ENCODE data around the gene SLC45A2. TPM values are rescaled to one million over a fixed set of nuclear protein-coding genes. Genes with fewer than 3 reads are reported as not detected.
"Not testable (repeated sequence)": the region's sequence is repeated elsewhere in the genome, so short reads cannot be mapped to it uniquely, and the experiment has no call there.

The SLC45A2 gene
- total RNA-seq = 0.16 TPM
- long read RNA-seq = 0 reads

- no peak for DNase-seq (ENCODE audit: low spot score)
- intact Hi-C loops (cut with DNase I) = no loop called here
Observed at GRCh38 chr5:33984671-33985124, at the start of gene SLC45A2. TSS of gene SLC45A2 (minus strand) at chr5:33984693. CDS start at chr5:33984583, 110 bp downstream.

- intact Hi-C loops (cut with DNase I) = no loop called here
- no peak for DNase-seq (ENCODE audit: low spot score)
Observed at GRCh38 chr5:34031966-34032365, 47.5 kb upstream of the SLC45A2 start.

GRCh38 chr5:34031117-34031516 is 46.6 kb upstream of the SLC45A2 start:
- no peak for DNase-seq (ENCODE audit: low spot score)
- intact Hi-C loops (cut with DNase I) = no loop called here

DNA sequence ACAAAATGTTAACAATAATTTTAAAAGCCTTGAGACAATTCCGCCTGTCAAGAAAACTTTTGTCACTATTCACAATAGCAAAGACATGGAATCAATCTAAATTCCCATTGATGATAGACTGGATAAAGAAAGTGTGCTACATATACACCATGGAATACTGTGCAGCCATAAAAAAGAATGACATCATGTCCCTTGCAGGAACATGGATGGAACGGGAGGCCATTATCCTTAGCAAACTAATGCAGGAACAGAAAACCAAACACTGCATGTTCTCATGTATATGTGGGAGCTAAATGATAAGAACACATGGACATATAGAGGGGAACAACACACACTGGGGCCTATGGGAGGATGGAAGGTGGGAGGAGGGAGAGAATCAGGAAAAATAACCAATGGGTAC is 46.1 kb upstream of the SLC45A2 start:
- intact Hi-C loops (cut with DNase I); DNase-seq (ENCODE audit: low spot score): not testable (repeated sequence)

DNA sequence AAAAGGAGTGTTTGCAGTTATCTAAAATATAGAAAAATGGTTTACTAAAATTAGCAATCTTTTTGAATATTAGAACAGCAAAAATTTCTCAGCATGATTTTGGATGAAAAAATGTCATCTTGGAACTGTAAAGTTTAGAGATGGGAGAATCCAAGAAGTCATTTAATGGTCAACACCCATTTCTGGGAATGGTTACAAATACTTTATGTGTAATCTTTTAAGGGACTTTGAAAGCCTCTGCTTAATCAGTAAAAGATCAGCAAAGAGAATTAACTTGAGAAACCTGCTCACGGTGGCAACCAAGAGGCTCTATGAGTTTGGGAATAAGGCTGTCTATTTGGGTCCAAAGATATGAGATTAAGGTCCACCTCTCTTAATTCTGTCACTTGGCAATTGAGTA is 45.6 kb upstream of the SLC45A2 start:
- intact Hi-C loops (cut with DNase I) = no loop called here
- DNase-seq (ENCODE audit: low spot score) = no peak

- intact Hi-C loops (cut with DNase I) = no loop called here
- DNase-seq (ENCODE audit: low spot score) = no peak
Observed at GRCh38 chr5:34028349-34028748, 43.9 kb upstream of the SLC45A2 start.

- no peak for DNase-seq (ENCODE audit: low spot score)
- intact Hi-C loops (cut with DNase I) = no loop called here
Observed at GRCh38 chr5:34026089-34026761, 41.7 kb upstream of the SLC45A2 start.

GRCh38 chr5:34022121-34022705 is 37.7 kb upstream of the SLC45A2 start:
- intact Hi-C loops (cut with DNase I) = no loop called here
- no peak for DNase-seq (ENCODE audit: low spot score)

DNA sequence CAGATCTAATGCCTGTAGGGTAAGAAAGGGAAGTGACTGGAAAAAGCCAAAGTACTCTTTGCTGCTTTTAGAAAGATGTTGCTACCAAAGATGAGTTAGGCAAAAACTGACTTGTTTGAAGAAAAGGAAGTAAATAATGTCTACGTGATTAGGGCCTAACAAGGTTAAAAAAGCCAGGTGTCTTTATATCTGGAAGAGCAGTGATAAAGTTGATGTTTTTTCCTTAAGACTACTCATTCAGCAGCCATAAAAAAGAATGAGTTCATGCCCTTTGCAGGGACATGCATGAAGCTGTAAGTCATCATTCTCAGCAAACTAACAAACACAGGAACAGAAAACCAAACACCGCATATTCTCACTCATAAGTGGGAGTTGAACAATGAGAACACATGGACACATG is 36.8 kb upstream of the SLC45A2 start:
- intact Hi-C loops (cut with DNase I) = no loop called here
- DNase-seq (ENCODE audit: low spot score) = no peak

DNA sequence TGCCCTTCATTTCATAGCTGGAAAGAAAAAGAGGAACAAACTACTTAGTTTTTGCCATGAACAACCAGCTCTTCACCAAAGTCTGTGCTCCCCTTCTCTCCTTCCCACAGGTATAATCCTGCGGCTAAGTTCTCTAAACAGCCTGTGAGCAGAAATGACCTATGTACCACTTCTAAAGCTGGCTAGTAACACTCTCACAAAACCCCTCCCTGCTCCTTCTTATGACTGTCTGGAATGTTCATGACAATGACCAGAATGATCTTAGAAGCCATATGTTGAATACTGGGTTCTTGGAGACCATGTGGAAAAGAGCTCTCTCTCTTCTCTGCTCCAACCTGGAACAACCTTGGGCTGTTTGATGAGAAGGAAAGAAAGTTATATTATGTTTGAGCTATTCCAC is 36.2 kb upstream of the SLC45A2 start:
- no peak for DNase-seq (ENCODE audit: low spot score)
- intact Hi-C loops (cut with DNase I) = no loop called here

DNA sequence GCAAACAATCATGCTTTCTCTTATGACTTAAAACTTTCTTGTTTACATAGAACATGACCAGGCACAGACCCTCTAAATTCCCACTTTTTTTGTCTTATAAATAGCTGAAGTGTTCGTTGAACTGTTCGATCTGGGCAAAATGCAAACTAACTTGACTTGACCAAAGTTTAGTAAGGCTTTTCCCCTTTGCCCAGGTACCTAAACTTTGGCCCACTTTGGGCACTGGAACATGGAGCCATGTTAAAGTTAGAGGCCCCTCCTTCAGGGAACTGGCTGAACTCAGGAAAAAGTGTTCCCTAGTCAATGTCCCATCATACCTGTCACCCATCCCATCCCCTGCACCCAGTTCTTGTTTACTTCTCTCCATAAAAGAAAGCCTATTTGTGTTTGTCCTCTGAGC is 32.8 kb upstream of the SLC45A2 start:
- intact Hi-C loops (cut with DNase I) = no loop called here
- DNase-seq (ENCODE audit: low spot score) = no peak

- intact Hi-C loops (cut with DNase I) = no loop called here
Observed at GRCh38 chr5:34016750-34017149, 32.3 kb upstream of the SLC45A2 start.

DNA sequence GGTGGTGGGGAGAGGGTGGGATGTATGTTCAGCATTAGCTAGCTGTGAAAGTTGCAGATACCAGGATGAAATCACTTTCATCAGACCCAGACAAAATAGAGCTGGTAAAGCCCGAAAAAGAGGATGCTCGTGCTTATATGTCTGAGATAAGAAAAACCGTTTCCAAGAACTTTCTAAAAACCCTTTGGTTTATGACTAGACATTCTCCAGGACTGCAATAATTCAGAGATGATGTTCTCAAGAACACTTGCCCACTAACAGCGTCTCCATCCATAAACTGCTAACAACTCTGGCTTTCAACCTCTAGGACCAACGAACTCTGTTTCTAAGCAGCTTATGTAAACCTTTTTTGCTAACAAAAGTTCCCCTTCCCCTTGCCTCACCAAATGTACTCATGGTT is 31.7 kb upstream of the SLC45A2 start:
- intact Hi-C loops (cut with DNase I) = no loop called here
- no peak for DNase-seq (ENCODE audit: low spot score)

More at GRCh38 chr5:34016750-34017149, 32.3 kb upstream of the SLC45A2 start:
- no peak for DNase-seq (ENCODE audit: low spot score)

DNA sequence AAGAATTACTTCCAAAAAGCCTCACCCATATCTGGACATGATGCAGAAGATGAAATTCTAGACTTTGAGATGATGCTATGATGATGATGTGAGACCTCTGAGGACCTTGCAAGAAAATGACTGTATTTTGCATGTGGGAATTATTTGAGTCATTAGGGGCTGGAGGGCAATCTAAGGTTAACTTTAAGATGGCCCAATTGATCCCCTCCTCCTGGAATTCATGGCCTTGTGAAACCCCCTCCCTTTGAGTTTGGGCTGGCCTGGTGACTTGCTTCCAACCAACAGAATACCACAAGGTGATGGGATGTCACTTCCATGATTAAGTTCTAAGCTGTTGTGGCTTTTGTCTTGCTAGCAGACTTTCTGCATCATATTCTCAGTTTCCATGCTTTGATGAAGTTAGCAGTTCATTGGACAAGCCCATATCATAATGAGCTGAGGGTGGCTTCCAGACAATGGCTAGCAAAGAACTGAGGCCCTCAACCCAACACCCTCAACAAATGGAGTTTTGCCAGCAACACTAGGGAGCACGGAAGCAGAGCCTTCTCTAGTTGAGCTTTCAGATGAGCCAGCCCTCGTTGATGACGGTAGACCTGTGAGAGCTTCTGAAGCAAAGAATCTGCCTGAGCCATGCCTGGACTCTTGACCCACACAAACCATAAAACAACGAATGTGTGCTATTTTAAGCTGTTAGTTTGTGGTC is 30.8 kb upstream of the SLC45A2 start:
- no peak for DNase-seq (ENCODE audit: low spot score)
- intact Hi-C loops (cut with DNase I) = no loop called here

DNA sequence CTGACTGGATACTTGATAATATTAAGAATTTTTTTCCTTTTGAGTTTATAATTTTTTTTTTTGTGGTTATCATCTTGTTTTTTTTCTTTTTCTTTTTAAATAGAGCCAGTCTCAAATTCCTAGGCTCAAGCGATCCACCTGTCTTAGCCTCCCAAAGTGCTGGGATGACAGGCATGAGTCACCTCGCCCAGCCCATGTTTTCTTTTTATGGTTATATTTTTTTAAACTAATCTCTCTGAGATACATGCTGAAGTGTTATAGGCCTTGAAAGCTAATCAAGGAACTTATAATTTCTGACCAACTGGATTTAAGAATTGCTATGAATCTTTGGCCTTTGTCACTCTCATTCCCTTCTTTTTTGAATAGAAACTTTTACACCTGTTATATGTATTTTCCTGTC is 30.1 kb upstream of the SLC45A2 start:
- intact Hi-C loops (cut with DNase I) = no loop called here
- no peak for DNase-seq (ENCODE audit: low spot score)

- intact Hi-C loops (cut with DNase I) = no loop called here
- DNase-seq (ENCODE audit: low spot score) = no peak
Observed at GRCh38 chr5:34013547-34013946, 29.1 kb upstream of the SLC45A2 start.

GRCh38 chr5:34012791-34013190 is 28.3 kb upstream of the SLC45A2 start:
- DNase-seq (ENCODE audit: low spot score) = no peak
- intact Hi-C loops (cut with DNase I) = no loop called here

GRCh38 chr5:34011536-34011935 is 27.0 kb upstream of the SLC45A2 start:
- intact Hi-C loops (cut with DNase I) = no loop called here
- no peak for DNase-seq (ENCODE audit: low spot score)

DNA sequence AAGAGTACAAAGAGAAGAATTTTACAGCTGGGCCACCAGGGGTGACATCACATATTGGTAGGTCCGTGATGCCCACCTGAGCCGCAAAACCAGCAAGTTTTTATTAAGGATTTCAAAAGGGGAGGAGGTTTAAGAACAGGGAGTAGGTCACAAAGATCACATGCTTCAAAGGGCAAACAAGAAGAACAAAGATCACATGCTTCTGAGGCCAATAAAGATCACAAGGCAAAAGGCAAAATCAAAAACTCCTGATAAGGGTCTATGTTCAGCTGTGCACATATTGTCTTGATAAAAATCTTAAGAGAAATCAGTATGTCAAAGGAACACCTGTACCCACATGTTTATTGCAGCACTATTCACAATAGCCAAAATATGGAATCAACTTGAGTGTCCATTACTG is 25.7 kb upstream of the SLC45A2 start:
- DNase-seq (ENCODE audit: low spot score); intact Hi-C loops (cut with DNase I): not testable (repeated sequence)

DNA sequence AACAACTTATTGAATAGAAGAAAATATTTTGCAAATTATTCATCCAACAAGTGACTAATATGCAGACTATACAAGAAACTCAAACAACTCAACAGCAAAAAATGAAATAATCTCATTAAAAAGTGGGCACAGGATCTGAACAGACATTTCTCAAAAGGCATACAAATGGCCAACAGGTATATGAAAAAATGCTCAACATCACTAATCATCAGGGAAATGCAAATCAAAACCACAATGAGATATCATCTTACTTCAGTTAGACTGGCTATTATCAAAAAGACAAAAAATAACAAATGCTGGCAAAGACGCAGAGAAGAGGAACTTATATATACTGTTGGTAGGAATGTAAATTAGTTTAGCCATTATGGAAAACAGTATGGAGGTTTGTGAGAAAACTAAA is 25.1 kb upstream of the SLC45A2 start:
- intact Hi-C loops (cut with DNase I) = loop anchor here (5.0 to 10.0 kb wide), 2 partner anchors 33 to 915 kb away; partner anchors contain the start of genes C1QTNF3 and DNAJC21
- no peak for DNase-seq (ENCODE audit: low spot score)

GRCh38 chr5:34008802-34009201 is 24.3 kb upstream of the SLC45A2 start:
- no peak for DNase-seq (ENCODE audit: low spot score)
- intact Hi-C loops (cut with DNase I) = loop anchor here (5.0 to 10.0 kb wide), 2 partner anchors 33 to 916 kb away; partner anchors contain the start of genes C1QTNF3 and DNAJC21
